ENCODE measurements around the gene FCGBP. TPM values are rescaled to one million over a fixed set of nuclear protein-coding genes. Genes with fewer than 3 reads are reported as not detected.
A peak's percentile ranks its signal among the peaks of the same experiment; 100 is the strongest.
"Not testable (repeated sequence)": the region's sequence is repeated elsewhere in the genome, so short reads cannot be mapped to it uniquely, and the experiment has no call there.

FCGBP gene
- total RNA-seq, 1 experiment from 2014 or later: 0.02 TPM

DNA sequence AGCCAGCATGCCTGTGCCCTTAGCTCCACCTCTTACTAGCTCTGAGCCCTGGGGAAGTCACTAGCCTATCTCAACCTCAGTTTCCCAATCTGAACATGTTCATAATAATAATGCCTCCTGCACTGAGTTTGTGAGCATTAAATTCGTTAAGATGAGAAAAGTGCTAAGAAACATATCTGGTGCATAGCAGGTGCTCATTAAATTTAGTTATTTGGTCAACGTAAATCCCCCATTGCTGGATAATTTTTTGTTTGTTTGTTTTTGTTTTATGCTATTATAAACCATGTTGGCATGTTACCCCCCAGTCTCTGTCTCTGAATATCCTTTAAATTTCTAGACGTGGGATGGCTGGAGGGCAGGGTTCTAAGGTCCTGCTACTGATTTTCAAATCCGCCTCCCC is 10.6 kb downstream of the FCGBP start:
- no peak for DNase-seq (ENCODE audit: extremely low read depth, low read depth)

DNA sequence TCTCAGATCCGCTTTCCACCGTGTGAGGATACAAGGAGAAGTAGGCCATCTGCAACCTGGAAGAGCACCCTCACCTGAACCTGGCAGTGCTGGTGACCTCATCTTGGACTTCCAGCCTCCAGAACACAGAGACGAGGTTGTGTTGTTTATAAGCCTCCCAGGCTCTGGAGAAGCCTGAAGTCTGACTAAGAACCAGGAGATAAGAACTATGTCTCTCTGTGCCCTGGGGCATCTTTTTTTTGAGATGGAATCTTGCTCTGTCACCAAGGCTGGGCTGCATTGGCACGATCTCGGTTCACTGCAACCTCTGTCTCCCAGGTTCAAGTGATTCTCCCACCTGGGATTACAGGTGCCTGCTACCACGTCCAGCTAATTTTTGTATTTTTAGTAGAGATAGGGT is 14.5 kb downstream of the FCGBP start:
- DNase-seq (ENCODE audit: extremely low read depth, low read depth): no peak

DNA sequence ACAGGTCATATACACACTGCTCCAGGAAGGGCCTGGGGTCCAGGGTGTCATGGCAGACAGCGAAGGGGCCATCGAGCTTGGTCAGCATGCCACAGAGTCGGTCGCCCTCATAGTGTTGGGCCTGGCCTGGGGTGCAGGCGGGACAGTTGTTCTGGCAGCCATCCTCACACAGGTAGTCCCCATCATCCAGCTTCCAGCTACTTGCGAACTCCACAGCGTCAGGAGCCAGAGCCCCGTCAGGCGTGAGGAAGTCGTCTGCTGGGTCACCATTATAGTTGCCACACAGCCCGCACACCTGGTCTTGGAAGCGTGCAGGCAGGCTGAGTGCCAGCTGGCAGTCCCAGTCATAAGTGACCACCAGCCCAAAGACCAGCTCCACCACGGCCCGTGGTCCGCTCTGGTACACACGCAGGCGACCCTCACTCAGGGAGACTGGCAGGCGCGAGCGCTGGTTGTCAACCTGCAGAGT is 16.2 kb downstream of the FCGBP start:
- DNase-seq (ENCODE audit: extremely low read depth, low read depth): no peak

DNA sequence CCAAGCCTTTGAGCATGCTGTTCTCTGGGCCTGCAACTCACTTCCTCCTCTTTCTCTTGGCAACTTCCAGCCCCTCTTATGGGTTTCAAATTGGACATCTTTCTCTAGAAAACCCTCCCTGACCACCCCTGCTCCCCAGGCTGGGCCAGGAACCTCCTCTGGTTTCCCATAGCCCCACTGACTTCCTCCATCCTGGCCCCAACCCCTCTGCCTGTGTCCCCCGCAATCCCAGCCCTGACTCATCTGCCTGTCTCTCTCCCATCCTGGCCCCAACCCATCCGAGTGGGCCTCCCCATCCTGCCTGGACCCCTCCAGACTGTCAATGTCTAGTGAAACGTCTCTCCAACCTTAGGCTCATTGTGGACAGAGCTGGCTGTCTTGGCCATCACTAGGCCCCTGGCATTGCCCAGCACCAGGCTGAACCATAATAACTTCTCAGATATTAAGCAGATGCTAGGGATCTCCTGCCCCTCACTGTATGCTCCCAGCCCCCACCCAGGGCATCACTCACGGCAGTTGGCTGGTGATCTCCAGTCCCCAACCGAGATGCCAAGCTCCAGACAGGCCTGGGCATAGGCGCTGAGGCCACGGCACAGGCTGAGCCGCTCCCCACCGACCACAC is 16.8 kb downstream of the FCGBP start:
- no peak for DNase-seq (ENCODE audit: extremely low read depth, low read depth)

DNA sequence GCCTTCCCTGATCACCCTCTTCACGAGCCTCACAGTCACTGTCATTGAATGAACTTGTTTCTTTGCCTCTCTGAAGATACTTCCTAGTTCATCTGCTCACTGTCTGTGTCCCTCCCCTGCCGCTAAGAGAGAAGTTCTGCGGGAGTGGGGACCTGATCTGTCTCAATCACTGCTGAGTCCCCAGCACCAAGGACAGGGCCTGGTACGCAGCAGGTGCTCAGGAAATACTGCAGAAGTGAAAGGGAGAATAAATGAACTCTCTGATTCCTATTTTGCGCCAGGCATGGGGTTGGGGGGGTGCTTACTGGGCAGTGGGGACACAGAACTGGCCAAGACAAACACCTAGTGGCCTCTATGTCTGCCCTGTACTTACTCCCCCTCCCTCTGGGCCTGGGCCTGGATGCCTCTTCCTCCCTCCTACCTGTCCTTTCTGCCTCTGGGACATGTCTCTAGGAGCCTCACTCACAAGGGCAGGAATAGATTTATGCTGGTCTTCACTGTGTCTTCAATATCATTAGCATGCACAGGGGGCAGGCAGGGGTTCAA is 17.5 kb downstream of the FCGBP start:
- DNase-seq (ENCODE audit: extremely low read depth, low read depth): no peak

DNA sequence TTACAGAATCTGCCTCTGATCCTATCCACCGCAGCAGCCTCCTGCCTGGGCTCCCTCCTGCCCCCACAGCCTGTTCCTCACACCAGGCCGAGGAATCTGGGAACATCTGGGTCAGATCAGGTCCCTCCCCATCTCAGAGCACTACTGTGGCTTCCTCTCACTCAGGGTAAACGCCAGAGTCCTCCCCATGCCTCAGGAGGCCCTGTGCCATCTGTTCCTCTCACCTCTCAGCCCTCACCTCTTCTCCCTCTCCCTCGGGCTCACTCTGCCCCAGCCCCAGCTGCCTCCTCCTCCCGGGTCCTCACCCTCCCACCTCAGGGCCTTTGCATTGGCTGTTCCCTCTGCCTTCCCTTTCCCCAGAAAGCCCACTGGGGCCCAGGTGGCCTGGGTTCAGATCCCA is 18.2 kb downstream of the FCGBP start:
- no peak for DNase-seq (ENCODE audit: extremely low read depth, low read depth)

DNA sequence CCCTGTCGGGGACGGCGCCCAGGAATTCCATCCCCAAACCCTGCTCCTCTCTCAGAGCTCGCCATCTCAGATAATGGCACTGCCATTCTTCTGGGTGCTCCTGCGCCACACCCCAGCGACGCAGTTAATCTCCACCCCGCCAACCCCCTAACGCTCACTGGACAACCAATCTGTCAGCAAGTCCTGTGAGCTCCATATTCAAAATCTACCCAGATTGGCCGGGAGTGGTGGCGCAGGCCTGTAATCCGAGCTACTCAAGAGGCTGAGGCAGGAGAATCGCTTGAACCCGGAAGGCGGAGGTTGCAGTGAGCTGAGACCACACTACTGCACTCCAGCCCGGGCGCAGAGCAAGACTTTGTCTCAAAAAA is 18.6 kb downstream of the FCGBP start:
- DNase-seq (ENCODE audit: extremely low read depth, low read depth): no peak

DNA sequence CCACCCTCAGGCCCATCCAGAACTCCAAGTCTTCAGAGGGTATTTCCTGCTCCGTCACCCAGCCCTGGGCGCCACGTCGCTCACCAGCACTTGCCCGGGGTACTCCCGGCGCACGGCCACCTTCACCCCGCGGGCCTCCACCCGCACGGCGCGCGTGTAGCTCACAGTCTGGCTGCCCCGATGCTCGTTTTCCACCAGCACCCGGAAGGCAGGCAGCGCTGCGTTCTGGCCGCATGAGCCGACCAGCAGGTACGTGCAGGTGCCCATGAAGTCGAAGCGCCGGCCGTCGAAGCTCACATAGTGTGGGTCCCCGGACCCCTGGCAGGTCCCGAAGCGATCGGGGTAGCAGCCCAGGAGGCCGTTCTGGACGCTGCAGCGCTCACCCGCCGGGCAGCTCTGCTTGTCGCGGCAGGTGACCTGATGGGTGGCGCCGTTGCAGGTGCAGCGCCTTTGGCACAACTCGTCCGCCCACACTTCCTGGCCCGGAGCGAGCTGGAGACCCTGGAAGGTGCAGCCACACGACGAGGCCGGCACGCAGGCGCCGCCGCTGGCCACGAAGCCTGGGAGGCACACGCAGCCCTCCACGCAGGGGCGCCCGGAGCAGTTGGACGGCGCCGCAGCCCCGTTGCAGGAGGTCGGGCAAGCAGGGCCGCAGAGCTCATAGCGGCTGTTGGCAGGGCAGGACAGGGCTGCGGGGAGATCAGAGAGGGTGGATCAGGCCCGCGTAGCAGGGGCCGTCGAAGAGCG is 19.2 kb downstream of the FCGBP start:
- DNase-seq (ENCODE audit: extremely low read depth, low read depth): no peak

DNA sequence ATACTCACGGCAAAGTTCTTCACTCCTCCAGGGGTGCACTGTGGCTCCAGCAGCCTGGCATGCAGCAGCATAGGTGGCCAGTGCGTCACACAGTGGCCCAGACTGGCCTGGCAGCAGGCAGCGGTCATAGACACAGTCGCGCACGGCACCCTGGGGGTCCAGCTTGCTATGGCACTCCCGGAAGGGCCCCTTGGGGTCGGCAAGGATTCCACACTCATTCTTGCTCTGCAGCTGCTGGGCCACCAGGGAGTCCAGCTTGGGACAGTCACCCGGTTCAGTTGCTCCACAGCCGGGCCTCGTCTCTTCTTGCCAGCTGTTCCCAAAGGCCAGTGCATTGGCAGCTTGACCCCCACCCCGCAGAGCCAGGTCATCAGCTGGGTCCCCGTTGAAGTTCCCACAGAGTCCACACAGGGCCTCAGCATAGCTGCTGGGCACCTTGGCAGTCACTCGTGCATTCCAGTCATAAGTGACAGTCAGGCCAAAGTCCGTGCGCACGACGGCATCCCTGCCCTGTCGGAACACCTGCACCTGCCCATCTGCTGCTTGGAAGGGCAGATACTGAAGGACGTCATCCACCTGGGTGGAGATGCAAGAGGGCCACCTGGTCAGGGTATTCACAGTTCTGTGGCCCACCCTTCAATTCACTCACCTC is 20.6 kb downstream of the FCGBP start:
- no peak for DNase-seq (ENCODE audit: extremely low read depth, low read depth)

DNA sequence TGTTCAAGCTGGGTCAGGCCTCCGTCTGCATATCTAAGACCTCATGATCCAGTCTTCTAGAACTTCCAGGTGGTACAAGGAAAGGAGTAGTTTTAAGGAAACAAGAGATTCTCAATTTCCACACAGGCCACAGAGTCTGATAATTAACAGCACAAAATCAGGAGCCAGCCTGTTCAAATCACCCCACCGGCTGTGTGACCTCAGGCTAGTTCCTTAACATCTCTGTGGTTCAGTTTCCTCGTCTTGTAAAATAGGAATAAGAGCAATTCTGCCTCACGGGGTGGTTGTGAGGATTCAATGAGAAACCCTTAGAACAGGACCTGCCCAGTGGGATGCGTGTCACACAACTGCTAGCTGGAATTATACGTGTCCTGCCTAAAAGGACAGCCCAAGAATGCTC is 25.6 kb downstream of the FCGBP start:
- DNase-seq (ENCODE audit: extremely low read depth, low read depth): no peak

DNA sequence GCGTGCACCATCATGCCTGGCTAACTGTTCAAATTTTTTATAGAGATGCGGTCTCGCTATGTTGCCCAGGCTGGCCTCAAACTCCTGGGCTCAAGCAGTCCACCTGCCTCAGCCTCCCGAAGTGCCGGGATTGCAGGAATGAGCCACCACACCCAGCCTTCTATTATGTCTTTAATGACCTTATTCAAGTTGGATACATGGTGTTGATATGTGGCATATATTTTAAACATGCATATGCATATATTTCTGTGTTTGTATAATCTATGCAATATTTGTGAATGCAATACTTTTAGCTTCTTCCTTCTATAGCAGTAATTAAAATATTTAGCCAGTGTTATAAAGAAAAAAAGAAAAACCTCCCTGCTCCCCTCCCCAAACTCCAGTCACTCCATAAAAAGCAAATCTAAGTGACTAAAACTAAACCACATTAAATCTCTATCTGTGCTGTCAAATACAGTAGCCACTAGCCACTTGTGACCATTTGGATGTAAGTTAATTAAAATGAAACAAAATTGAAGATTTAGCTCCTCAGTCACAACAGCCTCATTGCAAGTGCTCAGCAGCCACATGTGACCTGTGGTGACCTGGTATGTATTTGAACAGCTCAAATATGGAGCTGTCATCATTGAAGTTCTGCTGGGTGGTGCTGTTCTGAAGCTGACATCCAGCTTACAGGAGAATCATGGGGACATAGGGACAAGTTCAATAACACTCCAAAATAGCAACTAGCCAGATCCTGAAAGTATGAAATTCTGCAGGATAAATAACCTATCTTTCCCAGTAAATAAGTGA is 27.4 kb downstream of the FCGBP start:
- no peak for DNase-seq (ENCODE audit: extremely low read depth, low read depth)

DNA sequence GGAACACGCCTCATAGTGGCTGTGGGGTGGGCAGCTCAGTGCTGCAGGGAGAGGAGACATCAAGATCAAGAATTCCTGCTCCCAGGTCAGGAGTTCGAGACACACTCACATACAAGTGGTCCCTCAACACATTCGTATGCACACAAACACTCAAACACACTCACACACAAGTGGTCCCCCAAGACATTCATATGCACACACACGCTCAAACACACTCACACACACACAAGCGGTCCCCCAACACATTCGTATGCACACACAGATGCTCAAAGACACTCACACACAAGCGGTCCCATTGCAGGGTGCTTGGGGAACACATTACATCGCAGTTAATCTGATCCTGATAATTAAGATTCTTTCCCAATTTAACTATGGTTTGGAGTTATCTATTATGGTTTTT is 28.2 kb downstream of the FCGBP start:
- no peak for DNase-seq (ENCODE audit: extremely low read depth, low read depth)

DNA sequence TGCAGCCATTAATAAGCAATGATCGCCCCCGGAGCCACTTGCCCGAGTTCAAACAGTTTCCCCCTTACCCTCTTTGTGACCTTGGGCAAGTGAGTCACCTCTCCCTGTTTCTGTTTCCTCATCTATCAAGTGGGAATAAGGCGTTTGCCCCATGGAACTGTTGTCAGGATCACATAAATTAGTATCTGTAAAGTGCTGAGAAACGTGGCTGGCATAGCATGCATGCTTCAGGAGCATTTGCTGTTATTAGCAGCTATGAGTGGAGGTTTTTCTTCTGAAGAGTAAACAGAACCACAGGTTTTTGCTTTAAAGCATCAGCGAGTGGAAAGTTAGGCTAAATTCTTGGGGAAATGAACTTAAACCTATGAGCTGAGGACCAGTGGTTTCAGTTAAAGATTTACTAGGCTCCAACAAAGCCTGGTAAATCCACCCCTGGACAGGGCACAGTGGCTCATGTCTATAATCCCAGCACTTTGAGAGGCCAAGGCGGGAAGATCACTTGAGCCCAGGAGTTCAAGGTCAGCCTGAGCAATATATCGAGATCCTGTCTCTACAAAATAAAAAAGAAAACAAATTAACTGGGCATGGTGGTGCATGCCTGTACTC is 30.8 kb downstream of the FCGBP start:
- not testable (repeated sequence) for DNase-seq (ENCODE audit: extremely low read depth, low read depth)

DNA sequence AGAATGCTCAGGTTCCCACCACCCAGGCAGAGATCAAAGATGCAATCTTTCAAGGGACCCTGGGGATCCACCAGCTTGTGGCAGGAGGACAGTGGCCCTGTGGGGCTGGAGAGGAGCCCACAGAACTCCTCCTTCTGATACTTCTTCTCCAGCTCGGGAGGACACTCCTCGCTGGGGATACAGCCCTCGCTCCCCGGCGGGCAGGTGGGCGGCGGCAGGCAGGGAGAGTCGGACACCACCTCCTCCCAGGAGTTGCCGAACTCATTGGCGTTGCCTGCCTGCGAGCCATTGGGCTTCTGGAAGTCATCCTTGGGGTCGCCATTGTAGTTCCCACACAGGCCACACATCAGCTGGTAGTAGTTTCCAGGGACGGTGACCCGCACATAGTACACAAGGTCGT is 32.1 kb downstream of the FCGBP start:
- DNase-seq (ENCODE audit: extremely low read depth, low read depth): not testable (repeated sequence)

DNA sequence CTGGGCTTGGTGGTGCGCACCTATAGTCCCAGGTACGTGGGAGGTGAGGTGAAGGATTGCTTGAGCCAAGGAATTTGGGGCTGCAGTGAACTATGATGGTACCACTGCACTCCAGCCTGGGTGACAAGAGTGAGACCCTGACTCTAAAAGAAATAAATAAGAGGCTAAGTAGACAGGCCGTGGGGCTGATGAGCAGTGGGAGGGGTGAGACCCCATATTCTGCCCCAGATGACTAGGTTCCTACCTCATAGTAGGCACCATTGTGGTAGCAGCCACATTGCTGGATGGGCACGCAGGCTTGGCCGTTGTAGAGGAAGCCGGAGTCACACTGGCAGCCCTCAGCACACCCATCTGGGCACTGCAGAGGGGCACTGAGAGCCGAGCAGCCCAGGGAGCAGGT is 32.8 kb downstream of the FCGBP start:
- not testable (repeated sequence) for DNase-seq (ENCODE audit: extremely low read depth, low read depth)

DNA sequence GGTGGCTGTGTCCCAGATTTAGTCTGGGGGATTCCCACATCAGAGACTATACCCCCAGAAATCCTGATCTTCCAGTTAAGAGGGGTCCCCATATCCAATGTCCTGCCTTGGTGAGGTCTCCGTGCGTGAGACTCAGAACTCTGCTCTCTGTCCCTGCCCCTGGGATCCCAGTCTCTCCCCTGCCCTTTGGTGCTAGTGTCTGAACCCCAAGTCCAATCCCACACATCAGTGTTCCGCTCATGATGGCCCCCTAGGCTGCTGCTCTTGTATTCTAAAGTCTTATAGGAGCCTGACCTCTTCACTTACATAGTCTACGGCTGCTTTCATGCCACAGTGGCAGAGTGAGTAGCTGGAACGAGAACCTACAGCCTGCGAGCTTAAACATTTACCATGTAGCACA is 35.6 kb downstream of the FCGBP start:
- DNase-seq (ENCODE audit: extremely low read depth, low read depth): not testable (repeated sequence)

DNA sequence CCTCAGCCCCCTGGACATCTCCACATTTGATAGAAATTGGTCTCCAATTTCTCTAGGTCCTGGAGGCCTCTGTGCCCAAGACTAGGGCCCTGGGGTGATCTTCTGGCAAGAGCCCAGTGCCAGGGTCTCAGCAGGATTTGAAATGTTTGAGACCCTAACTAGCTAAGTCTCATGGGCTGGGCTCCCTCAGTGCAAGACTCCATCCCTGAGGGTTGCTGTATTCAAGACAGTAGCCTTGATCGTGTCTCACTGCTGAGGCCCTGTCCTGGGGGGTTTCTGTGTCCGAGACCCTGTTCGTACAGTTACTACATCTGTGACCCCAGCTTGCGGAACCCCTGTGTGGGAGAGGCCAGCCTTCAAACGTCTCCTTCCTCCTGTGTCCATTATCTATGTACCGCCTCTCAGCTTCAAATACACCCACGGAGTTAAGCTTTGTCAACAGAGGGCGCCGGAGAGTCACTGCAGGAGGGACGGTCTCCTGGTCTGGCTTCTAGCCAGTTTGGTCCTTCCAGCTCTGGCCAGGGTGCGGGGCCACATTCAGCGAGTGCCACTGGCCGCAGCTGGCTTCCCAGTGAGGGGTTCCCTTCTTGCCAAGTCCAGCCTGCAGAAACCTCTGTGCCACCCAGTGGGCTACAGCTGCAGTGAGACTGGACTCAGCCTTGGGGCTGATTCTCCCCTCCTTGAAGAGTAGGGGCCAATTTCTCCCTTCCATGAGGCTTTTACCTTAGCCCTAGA is 36.8 kb downstream of the FCGBP start:
- peak; percentile 4 for DNase-seq (ENCODE audit: extremely low read depth, low read depth)

DNA sequence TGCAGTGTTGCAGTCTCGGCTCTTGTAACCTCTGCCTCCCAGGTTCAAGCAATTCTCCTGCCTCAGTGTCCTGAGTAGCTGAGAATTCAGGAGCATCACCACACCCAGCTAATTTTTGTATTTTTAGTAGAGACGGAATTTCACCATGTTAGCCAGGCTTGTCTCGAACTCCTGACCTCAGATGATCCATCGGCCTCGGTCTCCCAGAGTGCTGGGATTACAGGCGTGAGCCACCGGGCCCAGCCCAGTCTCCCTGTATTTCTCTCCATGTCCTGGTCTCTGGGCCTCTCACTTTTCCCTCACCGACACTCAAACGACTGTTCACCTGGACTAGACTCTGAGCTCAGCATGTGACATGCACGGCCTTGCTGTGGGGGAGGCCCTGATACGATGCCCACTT is 39.3 kb downstream of the FCGBP start:
- not testable (repeated sequence) for DNase-seq (ENCODE audit: extremely low read depth, low read depth)

DNA sequence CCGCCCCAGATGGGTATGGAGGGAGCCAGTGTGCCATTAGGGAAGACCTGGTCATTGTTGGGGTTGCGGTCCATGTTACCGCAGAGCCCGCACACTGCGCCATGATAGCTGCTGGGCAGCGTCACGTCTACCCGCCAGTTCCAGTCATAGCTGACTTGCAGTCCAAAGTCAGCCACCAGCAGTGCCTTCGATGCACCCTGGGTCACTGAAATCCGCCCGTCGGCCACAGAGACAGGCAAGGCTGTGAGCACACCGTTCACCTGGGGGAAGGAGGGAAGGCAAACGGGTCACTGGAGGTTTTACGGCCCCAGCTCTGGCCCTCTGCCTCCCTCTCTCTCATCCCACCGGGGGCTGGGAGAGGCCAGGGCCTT is 40.2 kb downstream of the FCGBP start:
- DNase-seq (ENCODE audit: extremely low read depth, low read depth): not testable (repeated sequence)

Measured in NCI-H460 (cell line).